ENCODE results near the gene NUDT17. TPM values are rescaled to one million over a fixed set of nuclear protein-coding genes. Genes with fewer than 3 reads are reported as not detected.

Gene NUDT17
- total and polyA plus RNA-seq, 3 donors from 2014 or later: 9.5 to 13.1 (median 9.5) TPM

- TF ChIP-seq CTCF (IDR thresholded peaks at IDR 0.05) (no peak), POLR2A (IDR thresholded peaks at IDR 0.05) (no peak)
- Histone ChIP-seq H3K4me1 (peaks cover 13% of the 10 kb centered on the region), H3K9me3 (no peaks in the 10 kb centered on the region), H3K4me3 (no peak overlapping the region), H3K27me3 (no peaks in the 10 kb centered on the region), H3K36me3 (ENCODE audit: low read depth, missing control alignments) (no peaks in the 10 kb centered on the region), H3K27ac (no peak overlapping the region)
- intact Hi-C loops (cut with DNase I; ENCODE audit: low total_unique reads): no loop called here
- 78 to 89% methylated on average over 4 of the region's 4 CpGs for WGBS, 2 donors
- no peak for DNase-seq
Observed at GRCh38 chr1:145857170-145857569, 11.7 kb downstream of the NUDT17 start.

GRCh38 chr1:145858238-145858900, 12.9 kb downstream of the NUDT17 start:
- Histone ChIP-seq H3K4me1 (peaks cover 13% of the 10 kb centered on the region), H3K36me3 (ENCODE audit: low read depth, missing control alignments) (no peaks in the 10 kb centered on the region), H3K27me3 (no peaks in the 10 kb centered on the region), H3K4me3 (peak overlapping the region; percentile 82 to 85), H3K9me3 (no peaks in the 10 kb centered on the region), H3K27ac (peak overlapping the region; percentile 88 to 91)
- 0 to 1% methylated on average over 22 to 35 of the region's 35 CpGs for WGBS, 2 donors
- peak; percentile 73 for DNase-seq
- intact Hi-C loops (cut with DNase I; ENCODE audit: low total_unique reads): no loop called here
- TF ChIP-seq POLR2A (IDR thresholded peaks at IDR 0.05) (no peak), CTCF (IDR thresholded peaks at IDR 0.05) (no peak)

GRCh38 chr1:145858901-145859490, 13.6 kb downstream of the NUDT17 start, which contains the start of gene PIAS3:
Gene PIAS3 (minus strand): TSS chr1:145859081. CDS start chr1:145858990, 91 bp downstream.
- WGBS, 2 donors: 1 to 2% methylated on average over 9 to 41 of the region's 42 CpGs
- peak within 1 kb of the TSS; percentile 82 to 85 for H3K4me3 ChIP-seq
- TF ChIP-seq CTCF (IDR thresholded peaks at IDR 0.05) (peak in 1 of 3 experiments; percentile 7), POLR2A (IDR thresholded peaks at IDR 0.05) (peak; percentile 20)
- intact Hi-C loops (cut with DNase I; ENCODE audit: low total_unique reads): no loop called here
- H3K4me1 ChIP-seq: peaks cover 13% of the 10 kb centered on the region
- no peaks in the 10 kb centered on the region for H3K36me3 ChIP-seq (ENCODE audit: low read depth, missing control alignments)
- H3K27ac ChIP-seq: peak within 1 kb of the TSS; percentile 88 to 91
- peak; percentile 97 for DNase-seq
- no peaks in the 10 kb centered on the region for H3K27me3 ChIP-seq
- H3K9me3 ChIP-seq: no peaks in the 10 kb centered on the region

DNA sequence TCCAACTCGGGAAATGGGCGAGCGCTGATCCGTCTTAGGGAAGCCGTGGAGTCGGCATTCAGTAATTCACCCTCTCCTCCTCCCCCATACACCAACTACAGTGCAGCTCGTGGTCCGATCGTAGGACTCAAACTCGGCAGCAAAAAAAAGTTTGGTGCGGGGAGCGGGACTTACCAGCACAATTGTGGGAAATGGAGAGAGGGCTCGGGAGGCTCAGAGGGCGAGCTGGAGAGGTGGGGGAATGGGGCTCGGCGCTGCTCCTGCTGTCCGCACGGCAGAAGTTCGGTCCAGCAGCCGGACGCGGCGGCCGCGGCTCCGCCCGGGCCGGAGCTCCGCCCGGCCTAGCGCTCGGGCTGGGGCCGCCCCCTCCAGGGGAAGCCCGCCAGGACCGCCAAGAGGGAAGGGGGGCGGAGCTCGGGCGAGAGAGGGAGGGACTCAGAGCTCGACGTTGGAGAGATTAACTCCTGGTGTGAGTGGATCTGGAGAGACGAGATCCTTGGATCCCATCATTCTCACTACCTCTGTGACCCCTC, 14.1 kb downstream of the NUDT17 start:
- DNase-seq: peak; percentile 91
- Histone ChIP-seq H3K36me3 (ENCODE audit: low read depth, missing control alignments) (no peaks in the 10 kb centered on the region), H3K9me3 (no peaks in the 10 kb centered on the region), H3K4me1 (peaks cover 13% of the 10 kb centered on the region), H3K27me3 (no peaks in the 10 kb centered on the region), H3K27ac (peak overlapping the region; percentile 88 to 91), H3K4me3 (peak overlapping the region; percentile 82 to 85)
- WGBS, 2 donors: 0 to 1% methylated on average over 32 to 38 of the region's 41 CpGs
- intact Hi-C loops (cut with DNase I; ENCODE audit: low total_unique reads): no loop called here
- TF ChIP-seq POLR2A (IDR thresholded peaks at IDR 0.05): no peak
- TF ChIP-seq CTCF (IDR thresholded peaks at IDR 0.05): no peak

Measured in testis (tissue), 3 donors.